Umbilical cord (tissue), 1 donor: ENCODE results near the gene ALKBH6. TPM values are rescaled to one million over a fixed set of nuclear protein-coding genes. Genes with fewer than 3 reads are reported as not detected.

Source experiments
- total RNA-seq: library from RNA; depleted of rRNA; stranded (reverse); fragments of >200 nt; gene quantifications from one replicate; pipeline ENCODE4 v1.2.3, GENCODE V29; 2014; ENCODE audit warnings: low replicate concordance; ENCODE audit not compliant: insufficient read depth

The ALKBH6 gene
- total RNA-seq, 1 donor from 2014 or later = 27.2 TPM

Other genes starting within 250 kb of the ALKBH6 start
- 0.96 TPM for gene ARHGAP33, start 238.6 kb downstream of the ALKBH6 start, total RNA-seq
- 5.5 TPM for gene PRODH2, start 201.4 kb downstream of the ALKBH6 start, total RNA-seq
- gene NPHS1, start 161.7 kb downstream of the ALKBH6 start, total RNA-seq = 0.48 TPM
- not detected for gene KIRREL2, start 157.3 kb downstream of the ALKBH6 start, total RNA-seq
- gene APLP1, start 145.6 kb downstream of the ALKBH6 start, total RNA-seq = 8.4 TPM
- 15.6 TPM for gene NFKBID, start 113.7 kb downstream of the ALKBH6 start, total RNA-seq
- gene HCST, start 111.7 kb downstream of the ALKBH6 start, total RNA-seq = not detected
- gene TYROBP, start 105.9 kb downstream of the ALKBH6 start, total RNA-seq = 28.4 TPM
- gene LRFN3, start 77.8 kb downstream of the ALKBH6 start, total RNA-seq = 2.9 TPM
- 20.2 TPM for gene SDHAF1, start 19.0 kb downstream of the ALKBH6 start, total RNA-seq
- gene SYNE4, start 5.4 kb downstream of the ALKBH6 start, total RNA-seq = 0.48 TPM
- 3.9 TPM for gene CLIP3, start 18.7 kb upstream of the ALKBH6 start, total RNA-seq
- gene THAP8, start 40.1 kb upstream of the ALKBH6 start, total RNA-seq = 1.4 TPM
- gene WDR62, start 40.7 kb upstream of the ALKBH6 start, total RNA-seq = 1.2 TPM
- not detected for gene OVOL3, start 96.9 kb upstream of the ALKBH6 start, total RNA-seq
- gene POLR2I, start 100.7 kb upstream of the ALKBH6 start, total RNA-seq = 8.4 TPM
- 61.6 TPM for gene TBCB, start 101.3 kb upstream of the ALKBH6 start, total RNA-seq
- gene CAPNS1, start 125.9 kb upstream of the ALKBH6 start, total RNA-seq = 147 TPM
- gene COX7A1, start 138.2 kb upstream of the ALKBH6 start, total RNA-seq = 4.3 TPM
- gene ZNF565, start 200.5 kb upstream of the ALKBH6 start, total RNA-seq = 4.3 TPM
- gene ZNF146, start 200.9 kb upstream of the ALKBH6 start, total RNA-seq = 70.5 TPM